ENCODE measurements around the gene HEMK1. TPM values are rescaled to one million over a fixed set of nuclear protein-coding genes. Genes with fewer than 3 reads are reported as not detected.

Gene HEMK1
- total and polyA plus RNA-seq, 2 of the 8 experiments (the other 6 are each of a cell fraction or from before 2014, with no cell fraction given): 9.7 to 10.6 TPM

GRCh38 chr3:50611464-50612233 lies 42.3 kb downstream of the HEMK1 start, which contains the start of gene CISH (continued):
- TF ChIP-seq RAD21 (IDR thresholded peaks at IDR 0.05 in 1 of 2, conservative IDR thresholded peaks at IDR 0.05 in 1 of 2; ENCODE audit: low read depth in 2 of 2, low read length in 2 of 2) (peak; percentile 30 to 46; a peak in 2 of 4 replicates), RBBP5 (IDR thresholded peaks at IDR 0.05; ENCODE audit: borderline replicate concordance, low read depth, low read length) (no peak), SIX5 (IDR thresholded peaks at IDR 0.05; ENCODE audit: low read depth, low read length) (no peak), JUN (IDR thresholded peaks at IDR 0.05; ENCODE audit: low read depth, low read length) (no peak), MAX (IDR thresholded peaks at IDR 0.05) (peak; percentile 90), SP1 (IDR thresholded peaks at IDR 0.05; ENCODE audit: low read depth, low read length) (peak; percentile 70; the same call in 1 of the 2 replicates), CHD2 (IDR thresholded peaks at IDR 0.05; ENCODE audit: low read length) (no peak), HDAC2 (IDR thresholded peaks at IDR 0.05; ENCODE audit: borderline replicate concordance in 1 of 2, low read depth in 2 of 2, low read length in 2 of 2) (no peak), EP300 (IDR thresholded peaks at IDR 0.05; ENCODE audit: borderline replicate concordance in 1 of 2, low read depth in 2 of 2, low read length in 2 of 2) (no peak), CTBP2 (IDR thresholded peaks at IDR 0.05; ENCODE audit: borderline replicate concordance, insufficient read depth, insufficient read length, low read length) (no peak), ATF2 (IDR thresholded peaks at IDR 0.05; ENCODE audit: low read length) (no peak), GABPA (IDR thresholded peaks at IDR 0.05; ENCODE audit: borderline replicate concordance, insufficient read depth, low read length) (peak; percentile 46; the same call in 1 of the 2 replicates), SUZ12 (IDR thresholded peaks at IDR 0.05; ENCODE audit: low read length) (no peak), KDM5A (IDR thresholded peaks at IDR 0.05; ENCODE audit: low read length) (no peak), CTCF (IDR thresholded peaks at IDR 0.05; ENCODE audit: control extremely low read depth in 1 of 3, insufficient read depth in 1 of 3, low read depth in 1 of 3, low read length in 3 of 3) (peak in 2 of 3 experiments; percentile 63 to 81; a peak in 3 of 4 replicates), SP4 (IDR thresholded peaks at IDR 0.05; ENCODE audit: low read length) (no peak), POLR2AphosphoS5 (IDR thresholded peaks at IDR 0.05; ENCODE audit: low read depth, low read length) (no peak), CBX5 (IDR thresholded peaks at IDR 0.05; ENCODE audit: low read depth, low read length) (no peak), CREB1 (IDR thresholded peaks at IDR 0.05) (no peak; the same call in 1 of the 2 replicates)
